IMR-90 (cell line): ENCODE results near the gene AMIGO1. TPM values are rescaled to one million over a fixed set of nuclear protein-coding genes. Genes with fewer than 3 reads are reported as not detected.

Experiments used
- ATAC-seq: fragments of 200-7000 bp; cut with Tn5 transposase; 2 replicates; pipeline ENCODE4 v1.9.1; 2020; ENCODE audit warnings: low read depth, mild to moderate bottlenecking, moderate library complexity
- BruUV-seq: library from RNA; stranded (reverse); fragments of 400-500 nt; replicated peaks from 2 replicates; lab custom pipeline; 2021; lab: Mats Ljungman, UMichigan
- CTCF ChIA-PET: fragments of 300-600 bp; formaldehyde crosslinking; extraction: SDS; loops from one replicate; lab custom pipeline; 2021; ENCODE audit warnings: antibody characterized with exemption; lab: Yijun Ruan, JAX
- POLR2A ChIA-PET: fragments of 300-600 bp; sonication (Branson Sonifier 250); formaldehyde crosslinking; loops from one replicate; lab custom pipeline; 2022; ENCODE audit warnings: antibody characterized with exemption; ENCODE audit not compliant: unreplicated experiment; lab: Charles Lee
- DNase-seq: peaks from one replicate; pipeline ENCODE4 v3.0.0; 2013
- H2AFZ ChIP-seq: replicated peaks from 2 replicates; pipeline ENCODE3; 2013; ENCODE audit warnings: low read length, mild to moderate bottlenecking; ENCODE audit not compliant: poor library complexity
- H2AK5ac ChIP-seq: 2 replicates; pipeline ENCODE4 v1.6.1; 2013; ENCODE audit warnings: low read depth, low read length, inconsistent platforms
- H2AK9ac ChIP-seq: replicated peaks from 2 replicates; pipeline ENCODE3; 2013; ENCODE audit warnings: mild to moderate bottlenecking, low read depth, low read length, moderate library complexity; ENCODE audit not compliant: poor library complexity
- H2BK120ac ChIP-seq: 2 replicates; pipeline ENCODE4 v1.6.1; 2013; ENCODE audit warnings: low read depth, low read length, inconsistent platforms
- H2BK15ac ChIP-seq: 3 replicates; pipeline ENCODE4 v1.6.1; 2013; ENCODE audit warnings: low read depth, low read length, inconsistent platforms
- H2BK20ac ChIP-seq: 2 replicates; pipeline ENCODE4 v1.6.1; 2013; ENCODE audit warnings: low read depth, mild to moderate bottlenecking, inconsistent platforms, low read length, moderate library complexity
- H2BK5ac ChIP-seq: 2 replicates; pipeline ENCODE4 v1.6.1; 2013; ENCODE audit warnings: mild to moderate bottlenecking, low read depth, low read length, inconsistent platforms; ENCODE audit not compliant: poor library complexity, severe bottlenecking
- H3K14ac ChIP-seq: replicated peaks from 2 replicates; pipeline ENCODE4 v1.6.1; 2013; ENCODE audit warnings: low read depth, low read length, inconsistent platforms
- H3K18ac ChIP-seq: 2 replicates; pipeline ENCODE4 v1.6.1; 2013; ENCODE audit warnings: low read depth, low read length, control low read depth
- H3K23ac ChIP-seq: 2 replicates; pipeline ENCODE4 v1.6.1; 2013; ENCODE audit warnings: low read depth, low read length, inconsistent platforms
- H3K27ac ChIP-seq: 2 replicates; pipeline ENCODE4 v1.5.1; 2013; ENCODE audit warnings: mild to moderate bottlenecking, control low read depth, low read length; ENCODE audit not compliant: insufficient read depth
- H3K27me3 ChIP-seq: 2 replicates; pipeline ENCODE4 v1.6.1; 2013; ENCODE audit warnings: low read length; ENCODE audit not compliant: control insufficient read depth, insufficient read depth
- H3K36me3 ChIP-seq: 2 replicates; pipeline ENCODE4 v1.6.1; 2013; ENCODE audit warnings: low read length, mixed read lengths; ENCODE audit not compliant: control insufficient read depth, insufficient read depth
- H3K4ac ChIP-seq: 2 replicates; pipeline ENCODE4 v1.6.1; 2013; ENCODE audit warnings: low read depth, low read length, inconsistent platforms
- H3K4me1 ChIP-seq: 2 replicates; pipeline ENCODE4 v1.6.1; 2013; ENCODE audit warnings: low read length, mixed read lengths; ENCODE audit not compliant: control insufficient read depth, insufficient read depth
- H3K4me2 ChIP-seq: 2 replicates; pipeline ENCODE4 v1.6.1; 2013; ENCODE audit warnings: low read depth, mild to moderate bottlenecking, control low read depth, low read length, moderate library complexity
- H3K4me3 ChIP-seq: 2 replicates; pipeline ENCODE4 v1.5.1; 2013; ENCODE audit warnings: low read depth, mild to moderate bottlenecking, control low read depth, low read length, moderate library complexity; ENCODE audit not compliant: insufficient read depth
- H3K56ac ChIP-seq: 2 replicates; pipeline ENCODE4 v1.6.1; 2013; ENCODE audit warnings: low read length, inconsistent platforms; ENCODE audit not compliant: insufficient read depth; ENCODE audit errors: extremely low read depth
- H3K79me1 ChIP-seq, 2 experiments: 2 replicates each; pipeline ENCODE4 v1.6.1; 2013; ENCODE audit warnings: low read length in 2 of 2, inconsistent platforms in 1 of 2, low read depth in 1 of 2
- H3K9ac ChIP-seq: 2 replicates; pipeline ENCODE4 v1.6.1; 2013; ENCODE audit warnings: low read depth, low read length, control low read depth
- H3K9me1 ChIP-seq: 2 replicates; pipeline ENCODE4 v1.6.1; 2013; ENCODE audit warnings: low read length, inconsistent platforms; ENCODE audit not compliant: insufficient read depth
- H3K9me3 ChIP-seq: 2 replicates; pipeline ENCODE4 v1.6.1; 2013; ENCODE audit warnings: low read length; ENCODE audit not compliant: control insufficient read depth, insufficient read depth
- H4K20me1 ChIP-seq: 2 replicates; pipeline ENCODE4 v1.6.1; 2013; ENCODE audit warnings: low read length, inconsistent platforms; ENCODE audit not compliant: insufficient read depth
- H4K5ac ChIP-seq: 2 replicates; pipeline ENCODE4 v1.6.1; 2013; ENCODE audit warnings: mild to moderate bottlenecking, low read depth, low read length, control low read depth
- H4K8ac ChIP-seq, 2 experiments: 2 replicates each; pipeline ENCODE4 v1.6.1; 2013; ENCODE audit warnings: low read depth in 2 of 2, low read length in 2 of 2, control low read depth in 1 of 2, inconsistent platforms in 1 of 2
- H4K91ac ChIP-seq: 2 replicates; pipeline ENCODE4 v1.6.1; 2013; ENCODE audit warnings: low read depth, low read length, inconsistent platforms; ENCODE audit not compliant: insufficient read depth
- CEBPB ChIP-seq: IDR thresholded peaks from 2 replicates; pipeline ENCODE4 v1.6.1; 2012; ENCODE audit warnings: low read depth, low read length, improper control_type of control experiment
- FOS ChIP-seq: fragments of 150-350 bp; IDR thresholded peaks from 2 replicates; pipeline ENCODE4 v1.6.1; 2016; ENCODE audit warnings: low read depth, low read length
- RCOR1 ChIP-seq: IDR thresholded peaks from 2 replicates; pipeline ENCODE4 v1.6.1; 2012; ENCODE audit warnings: mild to moderate bottlenecking, low read length, improper control_type of control experiment; ENCODE audit not compliant: insufficient replicate concordance
- SMC3 ChIP-seq: fragments of 150-350 bp; IDR thresholded peaks from 2 replicates; pipeline ENCODE4 v1.6.1; 2016; ENCODE audit warnings: low read depth, mild to moderate bottlenecking, antibody characterized with exemption, low read length, moderate library complexity
- WGBS, 2 experiments: methylation state at CpG; one replicate each; pipeline versions ENCODE4 v1.1.5 to v1.1.7; 2013; ENCODE audit warnings: missing lambda C conversion rate in 2 of 2; ENCODE audit not compliant: insufficient read length in 1 of 2; ENCODE audit errors: extremely low coverage in 2 of 2; 5-methylcytosine and 5-hydroxymethylcytosine counted together
- dilution Hi-C: fragments of 300-500 bp; cut with HindIII; formaldehyde crosslinking; loops from one replicate; pipeline ENCODE4 v1.14.3; 2018; ENCODE audit warnings: low sequenced_read_pairs; ENCODE audit not compliant: unreplicated experiment
- in situ Hi-C: fragments of 300-500 bp; cut with MboI; formaldehyde crosslinking; loops from 3 replicates; pipeline ENCODE4 v1.14.3; 2019; ENCODE audit warnings: low sequenced_read_pairs, inconsistent platforms, mixed read lengths
- intact Hi-C: fragments of 100-400 bp; cut with micrococcal nuclease; formaldehyde crosslinking; loops from 2 replicates; pipeline ENCODE4 v1.10.0; 2022
- polyA plus RNA-seq, 3 experiments: library from polyadenylated mRNA; depleted of rRNA; stranded (reverse); fragments of >200 nt; gene quantifications; 2 replicates each; pipeline ENCODE4 v1.2.3, GENCODE V29; 2012; ENCODE audit warnings: low replicate concordance in 1 of 3
- total RNA-seq: library from RNA; depleted of rRNA; stranded (reverse); fragments of >200 nt; gene quantifications from 2 replicates; pipeline ENCODE4 v1.2.3, GENCODE V29; 2012

Gene AMIGO1
- total and polyA plus RNA-seq, 2 of the 4 experiments (the other 2 are of a cell fraction) = 1.5 to 1.6 TPM

- intact Hi-C loops = no loop called here
Observed at GRCh38 chr1:109468903-109469302, 40.6 kb downstream of the AMIGO1 start.

More at GRCh38 chr1:109468903-109469302, 40.6 kb downstream of the AMIGO1 start:
- Histone ChIP-seq H3K56ac (no peak overlapping the region), H3K36me3 (no peaks in the 10 kb centered on the region), H3K4me1 (no peaks in the 10 kb centered on the region), H2BK15ac (no peak overlapping the region), H3K27me3 (peaks cover 72% of the 10 kb centered on the region), H3K4ac (no peak overlapping the region), H3K23ac (no peak overlapping the region), H4K5ac (no peak overlapping the region), H3K27ac (no peak overlapping the region), H2BK5ac (no peak overlapping the region), H4K91ac (no peak overlapping the region), H3K79me1 (no peaks in the 10 kb centered on the region), H2AK5ac (no peak overlapping the region), H3K4me3 (no peak overlapping the region), H3K18ac (no peak overlapping the region), H3K4me2 (no peak overlapping the region), H4K8ac (no peak overlapping the region), H3K14ac (no peak overlapping the region), H2AK9ac (no peak overlapping the region), H2BK20ac (no peak overlapping the region), H2BK120ac (no peak overlapping the region), H2AFZ (no peak overlapping the region), H3K9me3 (no peaks in the 10 kb centered on the region), H4K20me1 (no peaks in the 10 kb centered on the region), H3K9me1 (no peaks in the 10 kb centered on the region), H3K9ac (no peak overlapping the region)
- 20% methylated on average over 1 of the region's 2 CpGs; no CpG with 5 or more reads in 1 of the 2 experiments for WGBS, 2 experiments
- dilution Hi-C loops = no loop called here
- CTCF ChIA-PET = interaction anchor here (0.6 to 0.7 kb wide), 2 partner anchors 14 to 680 kb away, joined by 4 read pairs; no protein-coding TSS in a partner anchor
- BruUV-seq = no TSS peak
- POLR2A ChIA-PET = interaction anchor here (0.7 kb wide), 1 partner anchor 360 kb away, joined by 8 read pairs; no protein-coding TSS in a partner anchor
- ATAC-seq (no peak), DNase-seq (no peak)
- TF ChIP-seq SMC3 (no peak), FOS (no peak), RCOR1 (no peak), CEBPB (no peak)
- in situ Hi-C loops = no loop called here
